HG03469 (cell line): ENCODE data around the gene MRI1.

Source experiments
- ATAC-seq: cut with Tn5 transposase; IDR thresholded peaks from one replicate; pipeline ENCODE4 v1.9.1; 2021; ENCODE audit warnings: mild to moderate bottlenecking, moderate library complexity, moderate number of reproducible peaks; ENCODE audit not compliant: unreplicated experiment

MRI1 gene

GRCh38 chr19:13821292-13821691, 57.0 kb downstream of the MRI1 start:
- ATAC-seq, result no peak

GRCh38 chr19:13823256-13823655, 58.9 kb downstream of the MRI1 start:
- no peak for ATAC-seq
